ENCODE results near the gene NUP133.
"Not testable (repeated sequence)": the region's sequence is repeated elsewhere in the genome, so short reads cannot be mapped to it uniquely, and the experiment has no call there.

Gene NUP133

DNA sequence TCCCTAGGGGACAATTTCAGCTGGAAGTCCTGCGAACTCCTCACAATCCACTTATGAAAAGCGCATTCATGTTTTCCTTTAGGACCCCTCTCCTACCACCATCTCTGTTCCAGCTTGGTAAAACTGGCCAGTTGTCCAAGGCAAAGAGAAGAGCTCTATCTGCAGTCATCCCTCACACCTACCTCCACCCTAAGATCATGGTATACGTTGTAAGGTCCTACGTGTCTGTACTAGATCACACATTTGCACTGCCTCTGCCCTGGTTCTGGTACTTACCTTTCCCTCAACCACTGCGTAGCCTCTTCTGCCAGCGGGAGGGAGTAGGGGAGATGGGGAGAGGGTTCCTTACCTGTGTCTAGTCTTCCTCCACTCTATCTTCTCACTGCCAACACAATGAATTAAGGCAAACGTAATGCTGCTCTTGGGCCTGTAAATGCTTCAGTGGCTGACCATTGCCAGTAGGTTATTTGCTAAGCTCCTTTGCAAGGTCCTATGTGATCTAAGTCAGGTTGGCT, 739 bp upstream of the NUP133 start:
- no peak for DNase-seq

DNA sequence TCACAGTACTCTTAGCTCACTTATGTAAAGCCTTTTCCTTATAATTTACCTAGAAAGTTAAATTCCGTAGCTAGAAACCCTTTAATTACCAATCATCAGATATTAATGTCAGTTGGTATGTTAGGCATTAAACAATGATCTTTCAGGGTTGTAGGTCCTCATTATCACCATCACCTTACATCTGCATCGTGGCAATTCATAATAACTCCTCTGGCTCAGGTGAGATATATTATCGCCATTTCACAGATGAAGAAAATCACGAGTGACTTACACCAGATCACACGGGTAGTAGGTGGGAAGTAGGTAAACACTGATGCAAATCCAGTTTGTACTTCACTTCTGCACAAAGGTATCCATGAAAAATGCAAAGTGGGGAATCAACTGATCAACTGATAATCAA, 639 bp downstream of the NUP133 start:
- no peak for DNase-seq

DNA sequence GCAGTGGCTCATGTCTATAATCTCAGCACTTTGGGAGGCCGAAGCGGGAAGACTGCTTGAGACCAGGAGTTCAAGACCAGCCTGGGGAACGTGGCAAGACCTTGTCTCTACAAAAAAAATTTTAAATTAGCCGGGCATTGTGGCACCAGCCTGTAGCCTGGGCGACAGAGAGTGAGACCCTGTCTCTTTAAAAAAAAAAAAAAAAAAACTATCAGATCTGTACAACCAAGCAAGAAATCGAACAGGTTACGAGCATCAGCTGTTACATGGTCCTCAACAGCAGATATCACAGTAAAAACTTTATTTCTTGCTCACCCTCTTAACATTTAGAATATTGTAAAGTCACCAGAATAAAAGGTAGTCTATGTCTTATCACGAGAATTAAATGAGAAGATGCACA, 1.5 kb downstream of the NUP133 start:
- DNase-seq: no peak

DNA sequence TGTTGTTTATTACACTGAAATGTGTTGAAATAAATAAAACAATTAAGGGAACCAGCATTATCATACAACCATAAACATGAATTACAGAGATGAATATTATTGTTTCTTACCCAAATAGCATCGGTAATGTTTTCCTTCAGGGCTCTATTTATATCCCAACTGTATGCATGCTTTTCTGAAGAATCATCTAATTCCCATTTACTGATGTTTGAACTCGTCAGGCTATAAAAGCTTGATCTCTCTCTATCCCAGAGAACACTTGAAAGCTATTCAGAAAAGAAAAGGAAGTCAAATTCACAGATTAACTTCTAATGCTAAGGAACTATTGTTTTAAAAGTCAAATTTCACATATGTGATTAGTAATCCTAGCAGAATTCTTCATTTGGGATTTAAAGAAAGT, 12.4 kb downstream of the NUP133 start:
- no peak for DNase-seq

DNA sequence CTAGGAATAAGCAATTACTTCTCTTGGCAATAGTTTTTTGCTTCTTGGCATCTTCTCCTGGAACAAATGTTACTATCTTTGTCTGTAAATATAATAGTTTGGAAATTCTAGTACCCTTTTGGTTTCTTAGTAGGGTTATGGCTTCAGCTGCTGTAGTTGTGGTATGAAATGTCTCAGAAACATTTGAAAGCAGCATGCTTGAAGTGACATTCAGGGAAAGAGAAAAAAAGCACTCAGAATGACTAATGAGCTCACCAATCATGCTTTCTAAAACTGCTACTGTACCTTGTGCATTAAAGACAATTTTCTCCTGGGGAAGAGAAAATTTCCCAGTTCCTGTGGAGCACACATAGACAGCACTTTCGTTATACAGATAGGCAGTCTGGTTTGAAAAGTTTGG, 21.0 kb downstream of the NUP133 start:
- DNase-seq: no peak

DNA sequence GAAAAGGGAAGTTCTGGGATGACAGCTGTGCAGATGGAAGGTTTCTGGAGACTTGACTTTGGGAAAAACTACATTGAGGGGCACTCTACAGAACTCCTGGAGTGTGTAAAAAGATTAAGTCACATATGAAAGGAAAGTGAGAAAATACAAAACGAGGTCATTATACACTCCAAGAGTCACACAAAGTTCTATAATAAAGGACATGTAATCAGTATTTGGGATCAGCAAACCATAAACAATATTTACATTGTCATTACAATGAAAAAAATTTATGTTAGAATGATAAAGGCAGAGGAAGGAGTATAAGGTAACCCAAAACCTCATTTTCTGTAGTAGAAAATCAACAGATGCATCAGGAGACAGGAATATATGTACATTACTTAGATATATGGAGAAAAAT, 22.8 kb downstream of the NUP133 start:
- DNase-seq: no peak

DNA sequence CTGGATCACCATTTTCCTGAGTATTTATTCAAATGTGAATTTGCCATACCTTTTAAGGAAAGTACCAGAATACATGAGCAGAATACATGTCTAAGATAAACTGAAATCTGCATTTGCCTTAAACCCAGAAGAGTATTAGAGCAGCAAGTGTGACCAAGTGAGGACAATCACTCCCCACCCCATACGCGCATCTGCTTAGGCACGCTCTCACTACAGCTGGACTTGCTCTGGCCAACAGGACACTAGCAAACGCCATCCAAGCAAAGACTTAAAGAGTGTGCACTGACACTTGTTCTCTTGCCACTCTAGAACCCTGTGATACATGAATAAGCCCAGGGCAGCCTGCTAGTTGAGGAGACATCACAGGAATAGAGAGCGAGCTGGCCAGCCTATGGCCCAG, 25.6 kb downstream of the NUP133 start:
- DNase-seq: no peak

DNA sequence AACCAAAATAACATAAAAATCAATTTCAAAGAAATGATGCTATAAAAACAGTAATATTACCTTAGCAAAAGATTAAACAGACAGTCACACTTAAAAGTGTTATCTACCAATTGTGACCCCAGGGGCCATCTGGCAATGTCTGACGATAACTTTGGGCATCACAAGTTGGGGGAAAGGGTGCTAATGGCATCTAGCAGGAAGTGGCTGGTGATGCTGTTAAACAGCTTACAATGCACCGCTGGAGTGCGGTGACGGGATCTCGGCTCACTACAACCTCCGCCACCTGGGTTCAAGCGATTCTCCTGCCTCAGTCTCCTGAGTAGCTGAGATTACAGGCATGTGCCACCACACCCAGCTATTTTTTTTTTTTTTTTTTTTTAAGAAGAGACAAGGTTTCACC, 27.6 kb downstream of the NUP133 start:
- DNase-seq: no peak

DNA sequence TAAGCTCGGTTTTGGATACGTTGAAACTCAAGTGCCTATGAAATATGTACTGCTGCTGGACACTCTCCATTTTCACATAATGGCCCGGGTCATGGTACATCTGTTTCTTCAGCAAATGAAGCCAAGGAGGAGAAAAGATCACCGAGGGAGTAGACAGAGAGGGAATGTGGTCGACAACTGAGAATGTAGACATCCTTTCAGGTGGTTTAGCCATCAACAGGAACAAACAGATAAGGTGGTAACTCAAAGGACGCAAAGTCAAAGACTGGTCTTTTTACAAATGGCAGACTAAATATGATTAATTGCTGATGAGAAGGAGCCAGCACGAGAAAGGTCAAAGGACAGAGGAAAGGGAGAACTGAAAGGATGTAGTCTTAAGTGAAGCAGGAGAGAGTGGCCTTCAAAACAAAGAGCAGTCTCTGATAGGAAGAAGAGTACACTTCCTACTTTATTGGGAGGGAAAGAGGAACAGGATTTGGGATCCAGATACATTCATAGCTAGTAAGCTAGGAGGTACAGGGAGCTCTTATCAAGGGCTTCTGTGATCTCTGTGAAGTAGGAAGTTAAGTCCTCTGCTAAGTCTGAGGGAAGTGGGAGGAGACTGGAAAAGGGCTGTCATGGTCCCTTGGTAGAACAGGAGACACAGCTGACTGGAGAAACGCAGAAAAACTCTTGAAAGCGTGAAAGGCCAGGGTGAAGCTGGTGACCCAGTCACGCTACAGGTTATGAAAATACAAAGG, 28.3 kb downstream of the NUP133 start:
- DNase-seq: no peak

DNA sequence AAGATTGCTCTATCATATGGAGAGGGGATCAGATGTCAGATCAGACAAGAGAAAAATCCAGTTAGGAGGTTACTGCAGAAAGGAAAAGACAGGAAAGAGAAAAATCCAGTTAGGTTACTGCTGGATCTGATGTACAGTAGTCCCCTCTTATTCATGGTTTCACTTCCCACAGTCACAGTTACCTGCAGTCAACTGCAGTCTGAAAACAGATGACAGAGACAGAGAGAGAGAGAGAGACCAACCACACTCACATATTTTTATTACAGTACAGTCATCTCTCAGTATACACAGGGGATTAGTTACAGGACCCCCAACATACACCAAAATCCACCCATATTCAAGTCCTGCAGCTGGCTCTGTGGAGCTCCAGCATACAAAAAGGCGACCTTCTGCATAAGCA, 29.3 kb downstream of the NUP133 start:
- no peak for DNase-seq

DNA sequence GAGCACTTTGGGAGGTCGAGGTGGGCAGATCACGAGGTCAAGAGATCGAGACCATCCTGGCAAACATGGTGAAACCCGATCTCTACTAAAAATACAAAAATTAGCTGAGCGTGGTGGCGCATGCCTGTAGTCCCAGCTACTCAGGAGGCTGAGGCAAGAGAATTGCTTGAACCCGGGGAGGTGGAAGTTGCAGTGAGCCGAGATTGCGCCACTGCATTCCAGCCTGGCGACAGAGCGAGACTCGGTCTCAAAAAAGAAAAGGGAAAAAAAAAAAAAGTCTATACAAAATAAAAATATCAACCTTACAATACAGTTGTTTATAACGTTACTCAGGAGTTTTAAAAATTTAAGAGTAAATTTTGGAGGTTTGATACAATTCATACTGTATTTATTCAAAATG, 32.3 kb downstream of the NUP133 start:
- DNase-seq: not testable (repeated sequence)

DNA sequence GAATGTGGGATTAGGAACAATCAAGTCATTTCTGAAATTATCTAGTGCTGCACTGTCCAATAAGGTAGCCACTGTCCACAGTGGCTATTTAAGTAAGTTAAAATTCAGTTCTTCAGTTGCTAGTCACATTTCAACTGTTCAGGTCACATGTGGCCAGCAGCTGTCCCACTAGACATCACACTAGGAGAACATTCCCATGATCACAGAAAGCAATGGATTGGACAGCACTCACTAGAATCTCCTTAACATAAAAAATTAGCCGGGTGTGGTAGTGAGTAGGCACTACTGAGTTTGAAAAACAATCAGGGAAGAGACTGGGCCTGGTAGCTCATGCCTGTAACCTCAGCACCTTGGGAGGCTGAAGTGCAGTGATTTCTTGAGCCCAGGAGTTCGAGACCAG, 33.6 kb downstream of the NUP133 start:
- no peak for DNase-seq

DNA sequence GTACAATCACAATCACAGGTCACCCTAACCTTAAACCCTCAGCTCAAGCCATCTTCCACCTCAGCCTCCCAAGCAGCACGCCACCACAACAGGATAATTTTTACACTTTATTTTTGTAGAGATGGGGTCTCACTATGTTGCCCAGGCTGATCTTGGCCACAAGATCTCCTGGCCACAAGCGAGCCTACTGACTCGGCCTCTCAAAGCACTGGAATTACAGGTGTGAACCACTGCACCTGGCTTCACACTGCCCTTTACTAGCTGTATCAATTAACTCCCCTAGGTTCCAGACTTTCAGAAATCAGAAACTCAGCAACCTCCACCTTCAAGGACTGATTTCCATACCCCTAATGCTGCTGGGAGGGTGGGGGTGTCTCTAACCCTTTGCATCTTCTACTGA, 37.0 kb downstream of the NUP133 start:
- no peak for DNase-seq

DNA sequence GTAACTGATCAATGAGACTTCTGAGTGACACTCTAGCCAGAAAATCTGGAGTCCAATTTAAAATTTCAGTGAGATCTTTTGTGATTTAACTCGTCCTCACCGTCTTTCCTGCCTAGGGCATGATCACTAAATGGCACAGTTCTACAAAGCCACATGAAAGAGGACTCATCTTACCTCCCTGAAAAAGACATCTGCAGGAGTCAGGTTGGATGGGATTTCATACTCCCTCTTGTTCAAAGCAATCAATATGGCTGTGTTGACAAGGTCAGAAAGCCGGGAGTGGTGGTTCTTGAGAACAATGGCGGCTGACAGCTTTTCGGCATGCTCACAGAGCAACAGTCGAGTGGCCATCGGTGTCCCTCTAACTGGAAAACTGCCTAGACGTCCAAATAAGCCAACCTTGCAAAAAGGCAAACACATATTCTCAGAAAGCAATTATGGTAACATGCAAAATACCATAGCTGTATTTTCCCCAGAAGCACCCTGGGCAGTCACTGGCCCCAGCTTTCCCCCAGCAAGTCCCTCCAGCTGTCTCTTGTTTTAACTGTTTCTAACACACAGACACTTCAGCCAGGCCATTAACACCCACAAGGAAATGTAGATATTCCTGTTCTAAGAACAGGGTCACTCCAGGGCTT, 37.6 kb downstream of the NUP133 start:
- no peak for DNase-seq

DNA sequence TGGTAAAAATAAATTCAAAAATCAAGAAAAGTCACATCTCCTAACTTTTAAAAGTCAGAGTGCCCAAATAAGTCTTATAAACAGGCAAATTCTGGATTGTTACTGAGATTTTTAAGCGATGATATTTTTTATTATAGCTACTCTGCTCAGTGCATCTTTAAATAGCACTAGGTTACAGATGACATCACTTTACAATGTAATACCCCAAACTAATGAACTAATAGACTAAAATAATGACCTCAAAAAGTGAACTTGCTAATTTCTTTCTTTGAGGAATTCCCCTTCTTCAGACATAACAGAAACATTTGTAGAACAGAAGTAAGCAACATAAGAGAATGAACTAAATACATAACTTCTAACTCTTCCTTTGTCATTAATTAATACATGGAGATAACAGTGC, 41.3 kb downstream of the NUP133 start:
- no peak for DNase-seq

DNA sequence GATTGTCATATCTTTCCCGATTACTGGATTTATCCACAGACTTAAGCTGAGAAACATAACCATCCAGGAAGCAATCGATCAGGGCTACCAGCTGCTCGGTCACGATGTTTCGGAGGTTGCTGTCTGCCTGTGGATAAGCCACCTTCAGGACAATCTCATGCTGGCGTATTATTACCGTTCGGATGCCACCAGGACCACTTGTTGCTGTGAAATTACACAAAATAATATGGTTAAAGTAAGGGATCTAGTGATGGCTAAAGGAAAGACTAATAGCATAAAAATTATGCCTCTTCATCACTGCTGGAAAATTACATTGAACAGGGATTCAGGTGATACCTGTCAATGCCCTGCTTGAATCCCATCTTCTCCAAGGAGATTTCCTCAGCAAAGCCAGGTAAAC, 43.5 kb downstream of the NUP133 start:
- DNase-seq: no peak

DNA sequence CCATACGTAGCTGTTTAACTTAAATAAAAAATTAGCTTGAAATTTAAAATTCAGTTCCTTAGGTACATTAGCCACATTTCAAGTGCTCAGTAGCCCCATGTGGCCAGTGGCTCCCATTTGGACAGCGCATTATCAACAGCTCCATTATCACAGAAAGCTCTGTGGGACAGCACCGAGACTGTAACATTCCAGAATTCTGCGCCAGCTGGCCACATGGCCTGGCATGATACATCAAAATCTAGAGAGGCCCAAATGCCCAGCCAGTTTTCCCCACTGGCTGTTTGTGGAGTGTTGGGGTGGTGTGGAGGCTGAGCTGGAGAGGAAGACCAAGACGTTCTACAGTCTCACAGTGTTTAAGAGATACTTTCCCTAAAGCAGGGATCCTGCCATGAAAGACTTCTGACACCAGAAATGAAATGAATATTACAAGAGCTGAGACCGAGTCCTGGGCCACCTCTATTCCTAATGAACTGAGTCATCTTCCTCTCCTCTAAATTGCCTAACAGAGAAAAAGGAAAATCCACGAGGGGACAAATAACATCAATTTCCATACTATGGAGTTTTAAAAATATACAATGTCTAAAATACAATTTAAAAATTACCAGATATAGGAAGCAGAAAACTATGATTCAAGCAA, 47.0 kb downstream of the NUP133 start:
- no peak for DNase-seq

DNA sequence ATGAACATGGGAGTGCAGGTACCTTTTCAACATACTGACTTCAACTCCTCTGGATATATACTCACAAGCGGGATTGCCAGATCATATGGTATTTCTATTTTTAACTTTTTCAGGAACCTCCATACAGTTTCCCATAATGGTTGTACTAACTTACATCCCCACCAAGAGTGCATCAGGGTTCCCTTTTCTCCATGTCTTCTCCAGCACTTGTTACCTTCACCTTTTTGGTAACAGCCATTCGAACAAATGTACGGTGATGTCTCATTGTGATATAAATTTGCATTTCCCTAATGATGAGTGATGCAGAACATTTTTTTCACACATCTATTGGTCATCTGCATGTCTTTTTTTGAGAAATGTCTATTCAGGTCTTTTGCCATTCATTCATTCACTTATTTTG, 48.3 kb downstream of the NUP133 start:
- DNase-seq: no peak

DNA sequence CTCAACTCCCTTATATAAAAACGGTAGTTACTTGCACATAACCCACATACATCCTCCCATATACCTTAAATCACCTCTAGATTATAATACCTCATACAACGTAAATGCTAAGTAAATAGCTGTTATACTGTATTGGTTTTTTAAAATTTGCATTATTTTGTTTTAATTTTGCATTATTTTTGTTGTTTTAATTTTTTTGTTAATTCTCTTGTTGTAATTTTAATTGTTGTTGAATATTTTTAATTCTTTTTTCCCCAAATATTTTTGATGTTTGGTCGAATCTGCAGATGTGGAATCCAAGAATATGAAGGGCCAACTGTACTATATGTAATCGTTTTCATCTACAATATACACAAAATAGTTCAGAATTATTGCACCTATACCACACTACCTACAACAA, 50.7 kb downstream of the NUP133 start:
- no peak for DNase-seq

DNA sequence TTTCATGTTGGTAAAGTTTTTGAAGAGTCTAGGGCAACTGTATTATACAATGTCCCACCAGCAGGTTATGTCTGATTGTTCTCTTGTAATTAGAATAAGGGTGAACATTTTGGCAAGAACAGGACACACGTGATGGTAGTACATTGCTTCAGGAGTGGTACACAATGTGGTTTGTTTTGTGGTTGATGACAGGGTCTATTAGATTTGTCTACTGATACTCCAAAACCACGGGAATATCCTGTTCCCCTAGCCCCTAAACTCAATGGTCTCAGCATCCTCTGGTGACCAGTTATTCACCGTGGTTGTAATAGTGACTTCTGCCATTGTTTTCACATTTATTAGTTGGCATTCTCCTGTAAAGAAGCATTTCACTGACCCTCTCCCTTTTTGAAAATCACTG, 52.1 kb downstream of the NUP133 start:
- DNase-seq: no peak

DNA sequence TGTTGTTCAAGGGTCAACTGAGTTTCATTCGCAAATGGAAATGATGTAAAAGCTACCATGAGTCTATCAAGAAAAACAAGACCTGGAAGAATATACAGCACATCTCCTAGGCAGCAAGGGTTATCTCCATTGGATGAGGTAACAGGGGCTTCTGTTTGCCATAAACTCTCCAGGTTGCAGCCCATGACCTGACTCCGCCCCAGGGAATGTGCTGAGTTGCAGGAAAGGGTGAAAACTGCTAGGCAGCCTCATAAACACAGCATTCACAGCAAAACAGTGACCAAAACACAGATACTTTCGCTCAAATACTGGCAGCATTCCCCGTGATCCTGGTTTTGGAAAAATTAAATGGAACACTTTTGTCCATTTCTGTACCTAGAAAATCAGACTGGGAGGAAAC, 54.1 kb downstream of the NUP133 start:
- no peak for DNase-seq

DNA sequence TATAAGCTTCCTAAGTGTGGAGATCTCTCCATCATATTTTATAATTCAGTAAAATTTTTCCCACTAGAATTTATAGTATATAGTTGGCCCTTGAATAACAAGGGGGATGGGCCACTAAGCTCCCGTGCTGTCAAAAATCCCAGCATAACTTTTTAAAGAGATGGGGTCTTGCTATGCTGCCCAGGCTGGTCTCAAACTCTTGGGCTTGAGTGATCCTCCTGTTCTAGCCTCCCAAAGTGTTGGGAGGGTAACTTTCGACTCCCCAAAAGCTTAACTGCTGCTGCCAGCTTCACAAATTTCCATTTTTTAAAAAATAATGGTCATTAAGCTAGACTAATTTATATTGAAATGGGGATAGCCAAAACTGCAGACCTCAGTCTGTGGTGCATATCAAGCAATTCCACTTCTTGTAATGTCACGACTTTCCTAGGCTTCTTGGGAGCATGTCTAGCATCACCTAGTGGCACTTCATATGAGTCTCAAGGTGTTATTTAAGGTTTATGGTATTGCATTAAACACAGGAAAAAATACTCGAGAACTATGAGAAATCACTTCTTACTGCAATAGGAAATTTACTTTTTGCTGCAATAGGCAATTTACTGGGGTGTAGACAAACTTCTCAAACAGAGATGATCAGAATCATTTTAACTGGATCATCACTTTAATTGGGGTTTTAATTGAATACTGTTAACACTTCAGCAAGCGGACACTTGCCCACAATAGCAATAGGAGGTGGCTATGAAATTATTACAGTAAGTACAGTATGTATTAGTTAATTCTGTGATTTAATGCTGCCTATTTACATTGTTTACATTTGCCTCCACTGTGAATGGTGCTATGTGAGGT, 55.0 kb downstream of the NUP133 start:
- DNase-seq: no peak

DNA sequence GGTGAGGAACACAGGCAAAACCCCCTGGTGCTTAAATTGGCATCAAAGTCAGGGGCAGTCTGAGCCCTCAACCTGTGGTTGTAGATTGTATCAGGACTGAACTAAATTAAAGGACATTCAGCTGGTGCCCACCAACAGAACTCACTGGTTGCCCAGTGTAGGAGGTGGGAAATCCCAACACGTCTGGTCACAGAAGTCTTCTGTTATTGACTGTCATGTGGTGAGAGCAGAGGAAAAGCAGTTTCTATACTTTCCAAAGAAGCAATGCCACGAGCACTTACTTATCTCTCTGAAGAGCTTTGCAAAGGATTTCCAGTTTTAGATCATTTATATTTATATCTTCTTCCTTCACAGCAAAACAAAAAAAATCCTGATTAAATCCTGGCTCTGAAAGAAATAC, 59.3 kb downstream of the NUP133 start:
- DNase-seq: no peak

Data from activated effector memory CD4-positive, alpha-beta T cell treated with anti-CD3 and anti-CD28 coated beads, Interleukin-2, amount 50 U/mL, for 16 hours (primary cell).